Measurements from ENCODE around the gene ZIC4. TPM values are rescaled to one million over a fixed set of nuclear protein-coding genes. Genes with fewer than 3 reads are reported as not detected.

Gene ZIC4
- total and polyA plus RNA-seq, 2 experiments from 2014 or later: not detected

DNA sequence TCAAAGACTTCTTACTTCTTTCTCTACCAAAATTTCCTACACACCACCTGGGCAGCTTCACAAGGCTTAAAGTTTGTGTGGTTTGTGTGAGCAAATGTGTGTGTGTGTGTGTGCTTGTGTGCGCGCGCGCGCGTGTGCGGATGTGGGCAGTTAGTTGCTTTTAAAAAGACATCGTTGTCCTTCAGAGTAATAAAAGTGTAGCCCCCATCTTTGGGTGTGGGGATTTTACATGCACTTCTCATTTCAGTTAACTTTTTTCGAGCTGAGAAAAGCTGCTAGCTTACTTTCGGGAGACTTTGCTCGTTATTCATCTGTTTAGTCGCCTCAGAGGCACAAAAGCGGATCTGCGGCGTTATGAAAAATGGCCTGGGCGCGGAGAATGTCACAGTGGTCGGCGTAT, 36.0 kb downstream of the ZIC4 start:
- H3K27me3 ChIP-seq (ENCODE audit: insufficient read depth): peaks cover 99% of the 10 kb centered on the region
- Mint-ChIP-seq H3K4me3 (peak overlapping the region; percentile 47; the same call in 1 of the 3 replicates), H3K4me1 (peaks cover 58% of the 10 kb centered on the region), H3K27me3 (ENCODE audit: insufficient read depth, low read depth, poor library complexity) (peaks cover 92% of the 10 kb centered on the region), H3K36me3 (ENCODE audit: low read depth) (no peaks in the 10 kb centered on the region), H3K27ac (no peak overlapping the region), H3K9me3 (peaks cover 6% of the 10 kb centered on the region)
- peak overlapping the region; percentile 62 for H3K4me2 ChIP-seq
- no peak for DNase-seq (ENCODE audit: low spot score)
- no peak overlapping the region for H2AFZ ChIP-seq
- peaks cover 25% of the 10 kb centered on the region for H3F3A ChIP-seq (replicated peaks; ENCODE audit: low read depth)
- no peaks in the 10 kb centered on the region for H3K79me2 ChIP-seq (replicated peaks; ENCODE audit: insufficient read depth)
- peaks cover 6% of the 10 kb centered on the region; the same call in 1 of the 2 replicates for H4K20me1 ChIP-seq (replicated peaks; ENCODE audit: insufficient read depth)
- TF ChIP-seq STAT1 (IDR thresholded peaks at IDR 0.05; ENCODE audit: unreplicated experiment): no peak
- TF ChIP-seq EZH2 (IDR thresholded peaks at IDR 0.05; ENCODE audit: low read depth, unreplicated experiment): peak; percentile 7
- peak overlapping the region; percentile 40 for H3K4me3 ChIP-seq
- H3K27ac ChIP-seq (ENCODE audit: low read depth): no peak overlapping the region
- H3K9me2 ChIP-seq (ENCODE audit: insufficient read depth): no peaks in the 10 kb centered on the region
- peaks cover 75% of the 10 kb centered on the region for H3K4me1 ChIP-seq (ENCODE audit: insufficient read depth)
- no peaks in the 10 kb centered on the region for H3K36me3 ChIP-seq (ENCODE audit: insufficient read depth)
- ATAC-seq: no peak

GRCh38 chr3:147369661-147370123, 36.7 kb downstream of the ZIC4 start:
- H3K9me3 Mint-ChIP-seq: peaks cover 6% of the 10 kb centered on the region
- TF ChIP-seq EZH2 (IDR thresholded peaks at IDR 0.05; ENCODE audit: low read depth, unreplicated experiment) (peak; percentile 94), CREB1 (CRISPR knock-in tag; IDR thresholded peaks at IDR 0.05; ENCODE audit: low read depth) (no peak), NANOG (IDR thresholded peaks at IDR 0.05; ENCODE audit: borderline replicate concordance) (no peak), JUNB (IDR thresholded peaks at IDR 0.05; ENCODE audit: unreplicated experiment) (no peak), CTCF (conservative IDR thresholded peaks at IDR 0.05; ENCODE audit: low read depth in 2 of 2) (no peak), ZNF114 (CRISPR knock-in tag; IDR thresholded peaks at IDR 0.05) (no peak), ZNF462 (CRISPR knock-in tag; IDR thresholded peaks at IDR 0.05) (no peak), EZH2phosphoT487 (IDR thresholded peaks at IDR 0.05; ENCODE audit: unreplicated experiment) (peak; percentile 83)
- Histone ChIP-seq H3K4me1 (ENCODE audit: insufficient read depth) (peaks cover 69% of the 10 kb centered on the region), H3K36me3 (ENCODE audit: insufficient read depth) (no peaks in the 10 kb centered on the region), H3K4me3 (peak overlapping the region; percentile 40), H3K27me3 (ENCODE audit: insufficient read depth) (peaks cover 99% of the 10 kb centered on the region), H2AFZ (no peak overlapping the region), H3K4me2 (peak overlapping the region; percentile 62), H3K79me2 (replicated peaks; ENCODE audit: insufficient read depth) (no peaks in the 10 kb centered on the region), H4K20me1 (replicated peaks; ENCODE audit: insufficient read depth) (0 out of 2 replicates have a peak, but pooled peaks cover 4% of the 10 kb centered on the region), H3F3A (replicated peaks; ENCODE audit: low read depth) (peaks cover 23% of the 10 kb centered on the region), H3K27ac (ENCODE audit: low read depth) (no peak overlapping the region), H3K9me2 (ENCODE audit: insufficient read depth) (no peaks in the 10 kb centered on the region)
- H3K27ac Mint-ChIP-seq: no peak overlapping the region
- peaks cover 55% of the 10 kb centered on the region for H3K4me1 Mint-ChIP-seq
- H3K4me3 Mint-ChIP-seq: peak overlapping the region; percentile 47
- DNase-seq (ENCODE audit: low spot score): no peak
- ATAC-seq: peak; percentile 32
- peaks cover 92% of the 10 kb centered on the region for H3K27me3 Mint-ChIP-seq (ENCODE audit: insufficient read depth, low read depth, poor library complexity)
- H3K36me3 Mint-ChIP-seq (ENCODE audit: low read depth): no peaks in the 10 kb centered on the region

Measured in GM23338 (cell line).